HG02759 (cell line): ENCODE data around the gene C17orf67.
A peak's percentile ranks its signal among the peaks of the same experiment; 100 is the strongest.

ENCODE experiments used
- ATAC-seq: cut with Tn5 transposase; IDR thresholded peaks from one replicate; pipeline ENCODE4 v1.9.1; 2021; ENCODE audit warnings: mild to moderate bottlenecking, moderate library complexity; ENCODE audit not compliant: unreplicated experiment

C17orf67 gene

GRCh38 chr17:56833057-56833808 is 487 bp downstream of the C17orf67 start:
- ATAC-seq = peak; percentile 56

- ATAC-seq = no peak
Observed at GRCh38 chr17:56832446-56832845, 1.3 kb downstream of the C17orf67 start.

- no peak for ATAC-seq
Observed at GRCh38 chr17:56831369-56832095, 2.2 kb downstream of the C17orf67 start.

GRCh38 chr17:56830726-56831368 is 2.9 kb downstream of the C17orf67 start:
- ATAC-seq = no peak

GRCh38 chr17:56826611-56827414 is 6.9 kb downstream of the C17orf67 start:
- ATAC-seq = no peak

GRCh38 chr17:56824503-56824902 is 9.2 kb downstream of the C17orf67 start:
- ATAC-seq = no peak

- no peak for ATAC-seq
Observed at GRCh38 chr17:56823848-56824247, 9.9 kb downstream of the C17orf67 start.

- ATAC-seq = no peak
Observed at GRCh38 chr17:56822725-56823124, 11.0 kb downstream of the C17orf67 start.

- ATAC-seq = no peak
Observed at GRCh38 chr17:56821847-56822534, 11.7 kb downstream of the C17orf67 start.

GRCh38 chr17:56820207-56820606 is 13.5 kb downstream of the C17orf67 start:
- ATAC-seq = no peak

GRCh38 chr17:56819431-56820145 is 14.1 kb downstream of the C17orf67 start:
- peak; percentile 66 for ATAC-seq

GRCh38 chr17:56819030-56819429 is 14.7 kb downstream of the C17orf67 start:
- no peak for ATAC-seq

GRCh38 chr17:56817066-56817465 is 16.7 kb downstream of the C17orf67 start:
- ATAC-seq = no peak

- ATAC-seq = no peak
Observed at GRCh38 chr17:56815711-56816110, 18.0 kb downstream of the C17orf67 start.

- ATAC-seq = no peak
Observed at GRCh38 chr17:56812901-56813388, 20.8 kb downstream of the C17orf67 start.

GRCh38 chr17:56810891-56811775 is 22.6 kb downstream of the C17orf67 start:
- ATAC-seq = no peak

GRCh38 chr17:56810343-56810742 is 23.4 kb downstream of the C17orf67 start:
- no peak for ATAC-seq

GRCh38 chr17:56809820-56810179 is 23.9 kb downstream of the C17orf67 start:
- ATAC-seq = no peak
